Lung (tissue), 12 donors: ENCODE results near the gene BORCS8. TPM values are rescaled to one million over a fixed set of nuclear protein-coding genes. Genes with fewer than 3 reads are reported as not detected.

Source experiments
- ATAC-seq: fragments of 200-7000 bp; cut with Tn5 transposase; one replicate; pipeline ENCODE4 v1.9.1; 2020; ENCODE audit warnings: moderate number of reproducible peaks; ENCODE audit not compliant: insufficient read depth, low FRiP score
- DNase-seq, 3 donors: peaks; one replicate each; pipeline ENCODE4 v3.0.0-alpha.2; 2013 to 2017
- H3K27ac ChIP-seq, 2 donors: one replicate each; pipeline ENCODE4 v1.5.1; 2013; ENCODE audit warnings: mild to moderate bottlenecking in 2 of 2, moderate library complexity in 2 of 2, control low read depth in 1 of 2, inconsistent platforms in 1 of 2, low read depth in 1 of 2, low read length in 1 of 2
- H3K27me3 ChIP-seq, 3 donors: one replicate each; pipeline ENCODE4 v1.5.1; 2013; ENCODE audit warnings: low read length in 2 of 3; ENCODE audit not compliant: control insufficient read depth in 3 of 3, insufficient read depth in 3 of 3
- H3K36me3 ChIP-seq, 4 donors: one replicate each; pipeline ENCODE4 v1.5.1; 2013; ENCODE audit warnings: low read length in 4 of 4, mild to moderate bottlenecking in 1 of 4, moderate library complexity in 1 of 4; ENCODE audit not compliant: control insufficient read depth in 4 of 4, insufficient read depth in 4 of 4
- H3K4me1 ChIP-seq, 5 donors: one replicate each; pipeline ENCODE4 v1.5.1; 2013; ENCODE audit warnings: low read length in 5 of 5, mild to moderate bottlenecking in 2 of 5, moderate library complexity in 1 of 5; ENCODE audit not compliant: control insufficient read depth in 5 of 5, insufficient read depth in 5 of 5
- H3K4me3 ChIP-seq: one replicate; pipeline ENCODE4 v1.5.1; 2013; ENCODE audit warnings: mild to moderate bottlenecking, control low read depth, moderate library complexity
- H3K9ac ChIP-seq, 2 donors: one replicate each; pipeline ENCODE4 v1.5.1; 2013; ENCODE audit warnings: low read length in 2 of 2, control low read depth in 1 of 2; ENCODE audit not compliant: insufficient read depth in 1 of 2
- H3K9me3 ChIP-seq, 4 donors: one replicate each; pipeline ENCODE4 v1.5.1; 2013; ENCODE audit warnings: low read length in 3 of 4, mild to moderate bottlenecking in 1 of 4, moderate library complexity in 1 of 4; ENCODE audit not compliant: control insufficient read depth in 4 of 4, insufficient read depth in 3 of 4
- WGBS, 2 donors: extraction: QIAGEN DNeasy Blood & Tissue Kit; methylation state at CpG; one replicate each; pipeline ENCODE4 v1.1.7; 2013; 5-methylcytosine and 5-hydroxymethylcytosine counted together
- polyA plus RNA-seq, 2 donors: library from polyadenylated mRNA; stranded (reverse); fragments of 200-250 nt; gene quantifications; one replicate each; pipeline ENCODE4 v1.2.1, GENCODE V29; 2013
- total RNA-seq, 2 donors: library from RNA; depleted of rRNA in 1 of 2; stranded (reverse); fragments of >200 nt in 1 of 2; gene quantifications; one replicate each; pipeline ENCODE4 v1.2.1, GENCODE V29; 2014 to 2021
- TF ChIP-seq, protein P1 (sequence below): IDR thresholded peaks from 2 replicates; pipeline ENCODE4 v1.5.1; 2012; ENCODE audit warnings: mild to moderate bottlenecking; ENCODE audit errors: control extremely low read depth, extremely low read depth
- donor health status: control.
- donor health status: control.
- donor health status: Bipolar disorder and iron deficiency.
- donor health status: healthy.
- donor health status: DM: yes; HTN: yes; CAD: no.

Gene BORCS8
- total and polyA plus RNA-seq, 4 donors, result 10.0 to 41.4 (median 34.2) TPM

DNA sequence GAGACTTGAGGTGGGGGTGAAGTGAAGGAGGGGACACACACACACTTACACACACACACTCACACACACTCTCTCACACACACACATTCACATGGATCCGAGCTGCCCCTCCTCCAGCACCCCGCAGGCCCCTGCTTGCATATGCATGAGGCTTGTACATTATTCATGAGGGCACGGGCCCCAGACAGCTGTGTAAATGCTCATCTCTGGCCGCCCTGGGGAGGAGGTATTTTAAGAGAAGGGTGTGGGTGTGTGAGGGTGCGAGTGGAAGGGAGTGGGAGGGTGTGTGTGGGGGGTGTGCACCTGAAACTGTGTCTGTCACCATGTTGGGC is 22.2 kb upstream of the BORCS8 start:
- DNase-seq, result no peak

DNA sequence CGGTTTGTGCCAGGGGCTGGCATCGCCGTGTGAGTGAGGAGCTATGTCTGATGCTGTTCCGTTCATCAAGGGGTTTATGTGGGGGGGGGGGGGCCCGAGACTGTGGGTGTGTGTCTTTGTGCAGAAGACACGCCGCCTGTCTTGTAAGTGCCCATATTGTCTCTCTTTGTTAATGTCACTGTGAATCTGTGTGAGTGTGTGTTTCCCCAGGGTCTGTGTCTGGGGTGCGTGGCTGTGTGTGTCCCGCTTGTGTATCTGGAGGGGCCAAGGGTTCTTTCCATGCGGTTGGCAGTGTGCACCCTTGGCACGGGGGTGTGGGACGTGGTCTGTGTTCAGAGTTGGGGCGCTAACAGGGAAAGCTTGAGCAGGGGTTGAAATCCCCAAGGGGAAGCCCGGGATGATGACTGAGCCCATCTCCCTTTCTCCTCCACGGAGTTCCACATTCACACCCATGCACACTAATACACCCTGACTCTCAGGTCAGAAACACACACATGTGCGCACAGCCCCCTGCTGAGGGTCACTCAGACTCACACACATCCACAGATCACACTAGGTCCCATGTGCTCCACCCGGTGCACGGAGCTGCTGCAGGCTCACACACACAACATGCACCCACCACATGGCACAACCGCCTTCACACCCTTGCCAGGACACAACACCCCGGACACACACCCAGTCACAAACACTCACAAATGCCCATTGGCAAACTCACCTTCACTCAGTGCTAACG is 21.6 kb upstream of the BORCS8 start:
- no peaks in the 10 kb centered on the region for H3K36me3 ChIP-seq
- peaks cover 0 to 2% (median 0%) of the 10 kb centered on the region in 5 donors for H3K4me1 ChIP-seq
- TF ChIP-seq, protein P1, sequence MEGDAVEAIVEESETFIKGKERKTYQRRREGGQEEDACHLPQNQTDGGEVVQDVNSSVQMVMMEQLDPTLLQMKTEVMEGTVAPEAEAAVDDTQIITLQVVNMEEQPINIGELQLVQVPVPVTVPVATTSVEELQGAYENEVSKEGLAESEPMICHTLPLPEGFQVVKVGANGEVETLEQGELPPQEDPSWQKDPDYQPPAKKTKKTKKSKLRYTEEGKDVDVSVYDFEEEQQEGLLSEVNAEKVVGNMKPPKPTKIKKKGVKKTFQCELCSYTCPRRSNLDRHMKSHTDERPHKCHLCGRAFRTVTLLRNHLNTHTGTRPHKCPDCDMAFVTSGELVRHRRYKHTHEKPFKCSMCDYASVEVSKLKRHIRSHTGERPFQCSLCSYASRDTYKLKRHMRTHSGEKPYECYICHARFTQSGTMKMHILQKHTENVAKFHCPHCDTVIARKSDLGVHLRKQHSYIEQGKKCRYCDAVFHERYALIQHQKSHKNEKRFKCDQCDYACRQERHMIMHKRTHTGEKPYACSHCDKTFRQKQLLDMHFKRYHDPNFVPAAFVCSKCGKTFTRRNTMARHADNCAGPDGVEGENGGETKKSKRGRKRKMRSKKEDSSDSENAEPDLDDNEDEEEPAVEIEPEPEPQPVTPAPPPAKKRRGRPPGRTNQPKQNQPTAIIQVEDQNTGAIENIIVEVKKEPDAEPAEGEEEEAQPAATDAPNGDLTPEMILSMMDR, result no peak
- peaks cover 7 to 36% (median 22%) of the 10 kb centered on the region in 3 donors for H3K27me3 ChIP-seq
- 44 to 57% methylated on average over 20 to 21 of the region's 21 CpGs for WGBS, 2 donors
- ATAC-seq (no peak), DNase-seq (no peak)
- no peak overlapping the region for H3K4me3 ChIP-seq
- no peak overlapping the region for H3K27ac ChIP-seq
- H3K9ac ChIP-seq, result no peak overlapping the region
- H3K9me3 ChIP-seq, result peaks cover 0 to 1% (median 0%) of the 10 kb centered on the region in 4 donors

More for the DNA sequence above, 22.2 kb upstream of the BORCS8 start:
- H3K9me3 ChIP-seq, result peaks cover 0 to 1% (median 0%) of the 10 kb centered on the region in 4 donors
- ATAC-seq, result no peak
- H3K27me3 ChIP-seq, result peaks cover 7 to 36% (median 22%) of the 10 kb centered on the region in 3 donors
- WGBS, 2 donors, result 3 to 4% methylated on average over 5 of the region's 5 CpGs
- H3K4me3 ChIP-seq, result no peak overlapping the region
- TF ChIP-seq, protein P1, result no peak
- no peak overlapping the region for H3K27ac ChIP-seq
- no peaks in the 10 kb centered on the region for H3K36me3 ChIP-seq
- no peak overlapping the region for H3K9ac ChIP-seq
- peaks cover 0 to 2% (median 0%) of the 10 kb centered on the region in 5 donors for H3K4me1 ChIP-seq

DNA sequence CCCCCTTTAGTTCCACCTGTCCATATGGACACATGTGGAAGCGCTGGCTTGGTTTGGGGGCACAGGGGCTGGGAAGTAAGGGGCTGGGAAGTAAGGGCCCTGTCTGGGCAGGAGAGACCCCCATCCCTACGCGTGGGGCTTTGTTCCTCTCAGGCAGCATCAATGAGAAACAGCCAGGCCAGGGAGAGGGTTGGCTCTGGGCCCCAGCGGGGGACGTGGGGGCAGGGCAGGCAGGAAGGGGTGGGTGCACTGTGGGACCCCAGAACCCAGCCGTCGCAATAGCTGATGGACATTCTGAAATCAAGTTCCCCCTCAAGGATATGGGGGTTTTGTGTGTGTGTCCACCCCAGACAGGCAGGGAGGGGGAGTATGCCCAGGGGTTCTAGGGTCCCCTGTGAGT is 21.0 kb upstream of the BORCS8 start:
- Histone ChIP-seq H3K27ac (no peak overlapping the region), H3K4me3 (no peak overlapping the region), H3K4me1 (peaks cover 0 to 2% (median 0%) of the 10 kb centered on the region in 5 donors), H3K36me3 (no peaks in the 10 kb centered on the region), H3K27me3 (peaks cover 7 to 36% (median 22%) of the 10 kb centered on the region in 3 donors), H3K9me3 (peaks cover 0 to 1% (median 0%) of the 10 kb centered on the region in 4 donors), H3K9ac (no peak overlapping the region)
- no peak for DNase-seq
- ATAC-seq, result no peak
- WGBS, 2 donors, result 8 to 9% methylated on average over 7 of the region's 7 CpGs
- TF ChIP-seq, protein P1, result no peak
